Measurements from ENCODE around the gene LSM3. TPM values are rescaled to one million over a fixed set of nuclear protein-coding genes. Genes with fewer than 3 reads are reported as not detected.
A peak's percentile ranks its signal among the peaks of the same experiment; 100 is the strongest.

The LSM3 gene
- total RNA-seq, 4 donors from 2014 or later: 11.6 to 16.8 (median 14.2) TPM

DNA sequence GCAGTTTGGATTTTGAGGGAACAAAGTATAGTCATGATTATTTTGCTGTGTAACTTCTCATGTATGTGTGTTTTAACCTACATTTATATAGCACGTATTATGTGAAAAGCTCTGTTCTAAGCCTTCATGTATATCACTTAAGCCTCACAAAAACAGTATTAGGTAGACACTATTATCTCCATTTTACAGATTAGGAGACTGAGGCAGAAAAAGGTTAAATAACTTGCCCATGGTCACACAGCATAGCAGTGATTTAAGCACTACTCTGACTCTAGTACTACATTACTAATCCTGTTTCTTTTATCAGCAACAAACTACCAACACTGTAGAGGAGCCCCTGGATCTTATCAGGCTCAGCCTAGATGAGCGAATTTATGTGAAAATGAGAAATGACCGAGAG, 2.6 kb downstream of the LSM3 start:
- intact Hi-C loops (cut with DNase I; ENCODE audit: low total_unique reads) (no loop called here), in situ Hi-C loops (cut with MboI; ENCODE audit: low sequenced_read_pairs in 4 of 4) (loop anchor here in 1 of 4 donors (10.0 kb wide), 1 partner anchor 286 kb away; no protein-coding TSS in a partner anchor)
- peak overlapping the region in 1 of 4 donors; percentile 66 for H3K27ac ChIP-seq
- no peak overlapping the region for H3K4me3 ChIP-seq
- ATAC-seq (no peak), DNase-seq (no peak)
- peaks cover 0 to 39% of the 10 kb centered on the region in 2 donors for H3K36me3 ChIP-seq
- no peaks in the 10 kb centered on the region for H3K27me3 ChIP-seq
- H3K4me1 ChIP-seq: peaks cover 22 to 37% of the 10 kb centered on the region in 2 donors
- no peak for TF ChIP-seq POLR2A (IDR thresholded peaks at IDR 0.05)
- TF ChIP-seq, protein P1, sequence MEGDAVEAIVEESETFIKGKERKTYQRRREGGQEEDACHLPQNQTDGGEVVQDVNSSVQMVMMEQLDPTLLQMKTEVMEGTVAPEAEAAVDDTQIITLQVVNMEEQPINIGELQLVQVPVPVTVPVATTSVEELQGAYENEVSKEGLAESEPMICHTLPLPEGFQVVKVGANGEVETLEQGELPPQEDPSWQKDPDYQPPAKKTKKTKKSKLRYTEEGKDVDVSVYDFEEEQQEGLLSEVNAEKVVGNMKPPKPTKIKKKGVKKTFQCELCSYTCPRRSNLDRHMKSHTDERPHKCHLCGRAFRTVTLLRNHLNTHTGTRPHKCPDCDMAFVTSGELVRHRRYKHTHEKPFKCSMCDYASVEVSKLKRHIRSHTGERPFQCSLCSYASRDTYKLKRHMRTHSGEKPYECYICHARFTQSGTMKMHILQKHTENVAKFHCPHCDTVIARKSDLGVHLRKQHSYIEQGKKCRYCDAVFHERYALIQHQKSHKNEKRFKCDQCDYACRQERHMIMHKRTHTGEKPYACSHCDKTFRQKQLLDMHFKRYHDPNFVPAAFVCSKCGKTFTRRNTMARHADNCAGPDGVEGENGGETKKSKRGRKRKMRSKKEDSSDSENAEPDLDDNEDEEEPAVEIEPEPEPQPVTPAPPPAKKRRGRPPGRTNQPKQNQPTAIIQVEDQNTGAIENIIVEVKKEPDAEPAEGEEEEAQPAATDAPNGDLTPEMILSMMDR (IDR thresholded peaks at IDR 0.05 in 4 of 5, conservative IDR thresholded peaks at IDR 0.05 in 1 of 5): no peak
- no peaks in the 10 kb centered on the region for H3K9me3 ChIP-seq

DNA sequence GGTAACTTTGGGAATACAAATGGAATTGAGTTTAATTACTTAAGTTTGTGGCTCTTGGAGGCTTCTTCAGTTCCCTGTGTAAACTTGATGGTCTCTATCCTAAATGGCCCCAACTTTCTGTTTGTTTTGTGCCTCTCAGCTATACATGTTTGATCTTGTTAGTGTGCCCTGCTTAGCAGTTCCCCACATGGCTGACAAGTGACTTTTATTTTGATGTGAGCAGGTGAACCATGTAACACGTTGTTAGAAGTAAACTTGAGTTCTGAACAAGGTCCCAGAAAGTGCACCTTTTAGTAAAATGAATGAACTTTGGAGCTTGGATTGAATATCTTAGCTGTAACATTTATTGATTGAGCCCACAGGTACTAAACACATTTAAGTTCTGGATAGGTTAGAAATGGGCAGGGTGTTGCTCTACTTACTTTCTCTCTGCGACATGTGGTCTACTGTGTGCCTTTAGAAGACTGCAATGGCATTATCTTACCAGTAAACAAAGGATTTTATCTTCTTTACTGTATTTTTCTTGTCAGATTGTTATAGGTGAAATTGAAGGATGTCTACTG, 4.5 kb downstream of the LSM3 start:
- no peaks in the 10 kb centered on the region for H3K9me3 ChIP-seq
- no peak overlapping the region for H3K4me3 ChIP-seq
- H3K4me1 ChIP-seq: peaks cover 10 to 24% of the 10 kb centered on the region in 2 donors
- H3K27ac ChIP-seq: no peak overlapping the region
- H3K27me3 ChIP-seq: no peaks in the 10 kb centered on the region
- ATAC-seq (no peak), DNase-seq (no peak)
- no peak for TF ChIP-seq POLR2A (IDR thresholded peaks at IDR 0.05)
- TF ChIP-seq, protein P1 (IDR thresholded peaks at IDR 0.05 in 4 of 5, conservative IDR thresholded peaks at IDR 0.05 in 1 of 5): no peak
- in situ Hi-C loops (cut with MboI; ENCODE audit: low sequenced_read_pairs in 4 of 4) (loop anchor here in 1 of 4 donors (10.0 kb wide), 1 partner anchor 288 kb away; no protein-coding TSS in a partner anchor), intact Hi-C loops (cut with DNase I; ENCODE audit: low total_unique reads) (no loop called here)
- H3K36me3 ChIP-seq: peaks cover 0 to 51% of the 10 kb centered on the region in 2 donors

DNA sequence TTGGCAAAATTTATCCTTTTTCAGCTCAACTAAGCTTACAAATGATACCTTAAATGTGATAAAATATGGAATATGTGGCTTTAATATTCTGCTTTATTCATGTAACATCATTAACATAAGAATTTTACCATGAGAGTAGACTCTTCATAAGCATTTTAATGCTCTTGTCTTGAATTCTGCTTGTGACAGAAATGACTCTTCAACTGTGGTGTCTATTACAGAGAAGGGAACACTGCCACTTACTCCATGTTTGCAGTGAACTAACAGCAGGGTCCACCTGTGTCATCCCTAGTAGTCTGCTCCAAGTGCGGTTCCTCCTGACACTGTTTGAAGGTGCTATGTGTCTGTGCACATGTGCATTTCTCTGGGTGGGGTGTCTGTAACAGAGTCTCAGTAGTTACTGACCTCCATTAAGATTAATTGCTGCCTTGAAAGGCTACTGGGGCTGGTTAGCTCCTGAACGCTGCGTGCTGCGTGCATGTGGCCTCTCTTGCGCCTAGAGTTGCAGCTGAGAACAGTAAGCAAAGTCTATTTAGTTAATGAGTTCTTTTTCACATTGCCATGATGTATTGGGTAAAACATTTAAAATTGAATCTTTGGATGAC, 8.3 kb downstream of the LSM3 start:
- Histone ChIP-seq H3K9me3 (no peaks in the 10 kb centered on the region), H3K27ac (no peak overlapping the region), H3K27me3 (no peaks in the 10 kb centered on the region), H3K36me3 (peaks cover 0 to 44% of the 10 kb centered on the region in 2 donors), H3K4me1 (peaks cover 0 to 5% of the 10 kb centered on the region in 2 donors), H3K4me3 (no peak overlapping the region)
- no peak for DNase-seq
- TF ChIP-seq, protein P1 (IDR thresholded peaks at IDR 0.05 in 4 of 5, conservative IDR thresholded peaks at IDR 0.05 in 1 of 5): no peak
- no peak for TF ChIP-seq POLR2A (IDR thresholded peaks at IDR 0.05)
- ATAC-seq: no peak
- in situ Hi-C loops (cut with MboI; ENCODE audit: low sequenced_read_pairs in 4 of 4) (loop anchor here in 1 of 4 donors (10.0 kb wide), 1 partner anchor 292 kb away; no protein-coding TSS in a partner anchor), intact Hi-C loops (cut with DNase I; ENCODE audit: low total_unique reads) (no loop called here)

DNA sequence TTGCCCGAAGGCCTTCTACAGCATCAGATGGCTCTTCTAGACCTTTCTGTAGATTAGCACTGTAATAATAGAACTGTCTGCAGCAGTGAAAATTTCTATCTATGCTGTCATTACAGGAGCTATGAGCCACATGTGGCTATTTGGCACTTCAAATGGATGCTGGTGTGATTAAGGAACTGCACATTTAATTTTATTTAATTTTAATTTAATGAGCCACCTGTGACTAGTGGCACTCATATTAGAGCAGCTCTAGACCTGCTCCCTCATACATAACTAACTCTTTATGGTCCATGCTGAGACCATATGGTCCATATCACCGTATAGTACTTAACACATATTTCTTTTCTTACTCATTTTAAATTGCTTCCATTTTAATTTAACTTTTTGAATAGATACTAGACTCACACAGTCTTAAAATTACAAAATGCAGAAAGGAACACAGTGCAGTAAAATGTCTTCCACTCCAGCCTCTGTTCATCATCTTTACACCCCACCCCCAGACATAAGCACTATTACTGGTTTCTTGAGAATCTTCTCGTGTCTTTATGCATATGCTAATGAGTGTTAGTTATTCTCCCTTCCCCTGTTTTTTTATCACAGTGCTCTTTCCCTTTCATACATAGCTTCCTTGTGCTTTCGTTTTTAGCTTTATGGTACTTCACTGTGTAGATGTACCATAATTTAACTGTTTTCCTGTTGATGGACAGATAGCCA, 9.6 kb downstream of the LSM3 start:
- Histone ChIP-seq H3K4me1 (no peaks in the 10 kb centered on the region), H3K4me3 (no peak overlapping the region), H3K36me3 (peaks cover 0 to 37% of the 10 kb centered on the region in 2 donors), H3K27me3 (no peaks in the 10 kb centered on the region), H3K27ac (no peak overlapping the region), H3K9me3 (no peaks in the 10 kb centered on the region)
- no peak for DNase-seq
- intact Hi-C loops (cut with DNase I; ENCODE audit: low total_unique reads) (no loop called here), in situ Hi-C loops (cut with MboI; ENCODE audit: low sequenced_read_pairs in 4 of 4) (loop anchor here in 1 of 4 donors (10.0 kb wide), 1 partner anchor 293 kb away; no protein-coding TSS in a partner anchor)
- no peak for ATAC-seq
- no peak for TF ChIP-seq POLR2A (IDR thresholded peaks at IDR 0.05)
- TF ChIP-seq, protein P1 (IDR thresholded peaks at IDR 0.05 in 4 of 5, conservative IDR thresholded peaks at IDR 0.05 in 1 of 5): no peak

All from gastrocnemius medialis (tissue), 4 donors.